Liver (tissue), 9 donors: ENCODE measurements around the gene RTN3. TPM values are rescaled to one million over a fixed set of nuclear protein-coding genes. Genes with fewer than 3 reads are reported as not detected.

ENCODE experiments used
- DNase-seq: peaks from one replicate; pipeline ENCODE4 v3.0.0-alpha.2; 2017; ENCODE audit warnings: low spot score
- H3K27ac ChIP-seq, 2 donors: one replicate each; pipeline ENCODE4 v1.7.0; 2013; ENCODE audit warnings: inconsistent platforms in 2 of 2, low read length in 2 of 2, control low read depth in 1 of 2, low read depth in 1 of 2, mild to moderate bottlenecking in 1 of 2
- H3K27me3 ChIP-seq, 4 donors: one replicate each; pipeline versions ENCODE4 v1.6.1 to v1.7.0; 2013; ENCODE audit warnings: low read length in 3 of 4, inconsistent platforms in 1 of 4, mild to moderate bottlenecking in 1 of 4, moderate library complexity in 1 of 4; ENCODE audit not compliant: control insufficient read depth in 4 of 4, insufficient read depth in 4 of 4
- H3K36me3 ChIP-seq, 4 donors: one replicate each; pipeline versions ENCODE4 v1.6.1 to v1.7.0; 2013; ENCODE audit warnings: low read length in 3 of 4, mild to moderate bottlenecking in 3 of 4, low read depth in 1 of 4, moderate library complexity in 1 of 4; ENCODE audit not compliant: control insufficient read depth in 4 of 4, insufficient read depth in 3 of 4
- H3K4me1 ChIP-seq, 4 donors: one replicate each; pipeline versions ENCODE4 v1.6.1 to v1.7.0; 2013; ENCODE audit warnings: low read length in 3 of 4, mild to moderate bottlenecking in 3 of 4, moderate library complexity in 1 of 4; ENCODE audit not compliant: control insufficient read depth in 4 of 4, insufficient read depth in 4 of 4
- H3K4me3 ChIP-seq, 3 donors: one replicate each; pipeline versions ENCODE4 v1.6.1 to v1.7.0; 2013; ENCODE audit warnings: low read length in 3 of 3, control low read depth in 1 of 3, low read depth in 1 of 3, mild to moderate bottlenecking in 1 of 3
- H3K9ac ChIP-seq, 2 donors: one replicate each; pipeline ENCODE4 v1.7.0; 2013; ENCODE audit warnings: low read length in 2 of 2, mild to moderate bottlenecking in 2 of 2, moderate library complexity in 2 of 2, control low read depth in 1 of 2, low read depth in 1 of 2
- H3K9me3 ChIP-seq, 4 donors: one replicate each; pipeline versions ENCODE4 v1.6.1 to v1.7.0; 2013; ENCODE audit warnings: low read length in 3 of 4; ENCODE audit not compliant: control insufficient read depth in 4 of 4
- ATF3 ChIP-seq: IDR thresholded peaks from 2 replicates; pipeline ENCODE4 v1.6.1; 2016; ENCODE audit warnings: antibody characterized with exemption
- CTCF ChIP-seq: fragments of 150-350 bp; IDR thresholded peaks from 2 replicates; pipeline ENCODE4 v1.5.1; 2017; ENCODE audit warnings: improper control_type of control experiment, low read depth, low read length; ENCODE audit not compliant: missing input control
- EGR1 ChIP-seq, 2 donors: IDR thresholded peaks; 2 replicates each; pipeline ENCODE4 v1.6.1; 2016 to 2018; ENCODE audit warnings: antibody characterized with exemption in 2 of 2, low read depth in 2 of 2
- FOXA1 ChIP-seq: IDR thresholded peaks from 2 replicates; pipeline ENCODE4 v1.6.1; 2016; ENCODE audit warnings: antibody characterized with exemption
- FOXA2 ChIP-seq: IDR thresholded peaks from 2 replicates; pipeline ENCODE4 v1.6.1; 2016; ENCODE audit warnings: antibody characterized with exemption
- GABPA ChIP-seq, 2 donors: IDR thresholded peaks in 1 of 2; conservative IDR thresholded peaks in 1 of 2; 2 replicates each; pipeline ENCODE4 v1.6.1; 2016; ENCODE audit warnings: antibody characterized with exemption in 2 of 2, mild to moderate bottlenecking in 1 of 2, moderate library complexity in 1 of 2
- HNF4A ChIP-seq, 2 donors: conservative IDR thresholded peaks; 2 replicates each; pipeline ENCODE4 v1.6.1; 2016; ENCODE audit warnings: antibody characterized with exemption in 2 of 2, mild to moderate bottlenecking in 2 of 2
- HNF4G ChIP-seq: IDR thresholded peaks from 2 replicates; pipeline ENCODE4 v1.6.1; 2016; ENCODE audit warnings: antibody characterized with exemption
- JUND ChIP-seq, 2 donors: IDR thresholded peaks; 2 replicates each; pipeline ENCODE4 v1.6.1; 2016; ENCODE audit warnings: antibody characterized with exemption in 2 of 2
- MAX ChIP-seq: IDR thresholded peaks from 2 replicates; pipeline ENCODE4 v1.6.1; 2016; ENCODE audit warnings: antibody characterized with exemption
- NR2F2 ChIP-seq: IDR thresholded peaks from 2 replicates; pipeline ENCODE4 v1.6.1; 2016; ENCODE audit warnings: antibody characterized with exemption
- RAD21 ChIP-seq, 2 donors: IDR thresholded peaks; 2 replicates each; pipeline ENCODE4 v1.6.1; 2016; ENCODE audit warnings: antibody characterized with exemption in 2 of 2, mild to moderate bottlenecking in 2 of 2
- RXRA ChIP-seq, 2 donors: IDR thresholded peaks; 2 replicates each; pipeline ENCODE4 v1.6.1; 2017 to 2018; ENCODE audit warnings: antibody characterized with exemption in 2 of 2, mild to moderate bottlenecking in 1 of 2
- SP1 ChIP-seq: IDR thresholded peaks from 2 replicates; pipeline ENCODE4 v1.6.1; 2018; ENCODE audit warnings: antibody characterized with exemption, mild to moderate bottlenecking
- TAF1 ChIP-seq: conservative IDR thresholded peaks from 2 replicates; pipeline ENCODE4 v1.6.1; 2016; ENCODE audit warnings: antibody characterized with exemption, mild to moderate bottlenecking
- YY1 ChIP-seq: IDR thresholded peaks from 2 replicates; pipeline ENCODE4 v1.6.1; 2016; ENCODE audit warnings: antibody characterized with exemption, mild to moderate bottlenecking
- ZBTB33 ChIP-seq: IDR thresholded peaks from 2 replicates; pipeline ENCODE4 v1.6.1; 2016; ENCODE audit warnings: antibody characterized with exemption
- WGBS: extraction: QIAGEN DNeasy Blood & Tissue Kit; methylation state at CpG from one replicate; pipeline ENCODE4 v1.1.7; 2013; 5-methylcytosine and 5-hydroxymethylcytosine counted together
- polyA plus RNA-seq, 2 donors: library from polyadenylated mRNA; stranded (reverse) in 1 of 2; unstranded in 1 of 2; fragments of 200-250 nt in 1 of 2; fragments of >200 nt in 1 of 2; fragmentation: Nextera tagmentation in 1 of 2; extraction: Ambion mirVana in 1 of 2; gene quantifications; one replicate each; pipeline versions ENCODE4 v1.2.1 to v1.2.3, GENCODE V29; 2013 to 2015
- total RNA-seq, 2 donors: library from RNA; depleted of rRNA; stranded (reverse); fragments of >200 nt; gene quantifications; one replicate each; pipeline ENCODE4 v1.2.3, GENCODE V29; 2014
- TF ChIP-seq, protein P1 (sequence below): IDR thresholded peaks from 2 replicates; pipeline ENCODE4 v1.6.1; 2016; ENCODE audit warnings: antibody characterized with exemption, mild to moderate bottlenecking
- donor health status: healthy.
- donor health status: healthy.
- donor health status: healthy.
- donor health status: healthy.
- donor health status: healthy.

The RTN3 gene
- total and polyA plus RNA-seq, 4 donors, result 29.7 to 49.3 (median 31.4) TPM

- H3K4me1 ChIP-seq, result peaks cover 5 to 11% (median 9%) of the 10 kb centered on the region in 4 donors
- no peak overlapping the region for H3K9ac ChIP-seq
- WGBS, result 97% methylated on average over 16 of the region's 16 CpGs
- H3K27ac ChIP-seq, result peak overlapping the region in 1 of 2 donors; percentile 95
- TF ChIP-seq JUND (IDR thresholded peaks at IDR 0.05) (no peak), ZBTB33 (no peak), HNF4G (no peak), FOXA1 (no peak), EGR1 (IDR thresholded peaks at IDR 0.05; ENCODE audit: low read depth in 2 of 2) (no peak), GABPA (IDR thresholded peaks at IDR 0.05 in 1 of 2, conservative IDR thresholded peaks at IDR 0.05 in 1 of 2) (no peak), MAX (no peak), SP1 (no peak), ATF3 (no peak), TAF1 (no peak), RXRA (IDR thresholded peaks at IDR 0.05) (no peak), RAD21 (IDR thresholded peaks at IDR 0.05) (no peak), CTCF (no peak)
- H3K4me3 ChIP-seq, result no peak overlapping the region
- H3K9me3 ChIP-seq, result no peaks in the 10 kb centered on the region
- DNase-seq, result no peak
- peaks cover 0 to 2% (median 0%) of the 10 kb centered on the region in 4 donors for H3K36me3 ChIP-seq
- no peaks in the 10 kb centered on the region for H3K27me3 ChIP-seq
Observed at GRCh38 chr11:63672156-63672463, 9.2 kb upstream of the RTN3 start.

GRCh38 chr11:63672936-63673539 is 8.3 kb upstream of the RTN3 start:
- WGBS, result 97% methylated on average over 1 of the region's 1 CpG
- no peaks in the 10 kb centered on the region for H3K36me3 ChIP-seq
- no peak for DNase-seq
- no peaks in the 10 kb centered on the region for H3K9me3 ChIP-seq
- no peaks in the 10 kb centered on the region for H3K27me3 ChIP-seq
- H3K9ac ChIP-seq, result no peak overlapping the region
- H3K4me3 ChIP-seq, result no peak overlapping the region
- H3K4me1 ChIP-seq, result peaks cover 5 to 11% (median 8%) of the 10 kb centered on the region in 4 donors
- peak overlapping the region in 1 of 2 donors; percentile 12 for H3K27ac ChIP-seq
- TF ChIP-seq NR2F2 (no peak), RXRA (IDR thresholded peaks at IDR 0.05) (no peak), EGR1 (IDR thresholded peaks at IDR 0.05; ENCODE audit: low read depth in 2 of 2) (no peak), YY1 (no peak), HNF4G (no peak), SP1 (peak; percentile 17), ATF3 (peak; percentile 69), MAX (no peak), ZBTB33 (no peak), TAF1 (no peak), RAD21 (IDR thresholded peaks at IDR 0.05) (no peak), FOXA2 (no peak), FOXA1 (no peak), GABPA (IDR thresholded peaks at IDR 0.05 in 1 of 2, conservative IDR thresholded peaks at IDR 0.05 in 1 of 2) (no peak), JUND (IDR thresholded peaks at IDR 0.05) (no peak), HNF4A (conservative IDR thresholded peaks at IDR 0.05) (peak; percentile 28 to 61)
- TF ChIP-seq, protein P1, sequence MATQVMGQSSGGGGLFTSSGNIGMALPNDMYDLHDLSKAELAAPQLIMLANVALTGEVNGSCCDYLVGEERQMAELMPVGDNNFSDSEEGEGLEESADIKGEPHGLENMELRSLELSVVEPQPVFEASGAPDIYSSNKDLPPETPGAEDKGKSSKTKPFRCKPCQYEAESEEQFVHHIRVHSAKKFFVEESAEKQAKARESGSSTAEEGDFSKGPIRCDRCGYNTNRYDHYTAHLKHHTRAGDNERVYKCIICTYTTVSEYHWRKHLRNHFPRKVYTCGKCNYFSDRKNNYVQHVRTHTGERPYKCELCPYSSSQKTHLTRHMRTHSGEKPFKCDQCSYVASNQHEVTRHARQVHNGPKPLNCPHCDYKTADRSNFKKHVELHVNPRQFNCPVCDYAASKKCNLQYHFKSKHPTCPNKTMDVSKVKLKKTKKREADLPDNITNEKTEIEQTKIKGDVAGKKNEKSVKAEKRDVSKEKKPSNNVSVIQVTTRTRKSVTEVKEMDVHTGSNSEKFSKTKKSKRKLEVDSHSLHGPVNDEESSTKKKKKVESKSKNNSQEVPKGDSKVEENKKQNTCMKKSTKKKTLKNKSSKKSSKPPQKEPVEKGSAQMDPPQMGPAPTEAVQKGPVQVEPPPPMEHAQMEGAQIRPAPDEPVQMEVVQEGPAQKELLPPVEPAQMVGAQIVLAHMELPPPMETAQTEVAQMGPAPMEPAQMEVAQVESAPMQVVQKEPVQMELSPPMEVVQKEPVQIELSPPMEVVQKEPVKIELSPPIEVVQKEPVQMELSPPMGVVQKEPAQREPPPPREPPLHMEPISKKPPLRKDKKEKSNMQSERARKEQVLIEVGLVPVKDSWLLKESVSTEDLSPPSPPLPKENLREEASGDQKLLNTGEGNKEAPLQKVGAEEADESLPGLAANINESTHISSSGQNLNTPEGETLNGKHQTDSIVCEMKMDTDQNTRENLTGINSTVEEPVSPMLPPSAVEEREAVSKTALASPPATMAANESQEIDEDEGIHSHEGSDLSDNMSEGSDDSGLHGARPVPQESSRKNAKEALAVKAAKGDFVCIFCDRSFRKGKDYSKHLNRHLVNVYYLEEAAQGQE, result no peak
